Kidney (tissue), 14 donors: ENCODE results near the gene USP3. TPM values are rescaled to one million over a fixed set of nuclear protein-coding genes. Genes with fewer than 3 reads are reported as not detected.

Source experiments
- DNase-seq, 5 donors: peaks; one replicate each; pipeline ENCODE4 v3.0.0-alpha.2; 2013 to 2020
- FAIRE-seq: peaks from 2 replicates; lab custom pipeline; 2012; peaks lifted over from hg19 to GRCh38; lab: Jason Lieb, UNC
- H3K27ac ChIP-seq, 2 donors: one replicate each; pipeline ENCODE4 v1.7.0; 2013; ENCODE audit warnings: low read depth in 2 of 2, low read length in 2 of 2, inconsistent platforms in 1 of 2
- H3K27me3 ChIP-seq: one replicate; pipeline ENCODE4 v1.7.1; 2013; ENCODE audit warnings: low read length, inconsistent platforms; ENCODE audit not compliant: control insufficient read depth, insufficient read depth
- H3K36me3 ChIP-seq, 3 donors: one replicate each; pipeline versions ENCODE4 v1.7.0 to v1.7.1; 2013; ENCODE audit warnings: low read length in 3 of 3, control low read depth in 1 of 3, inconsistent platforms in 1 of 3; ENCODE audit not compliant: insufficient read depth in 3 of 3, control insufficient read depth in 2 of 3
- H3K4me1 ChIP-seq, 3 donors: one replicate each; pipeline versions ENCODE4 v1.7.0 to v1.7.1; 2013; ENCODE audit warnings: low read length in 3 of 3, inconsistent platforms in 1 of 3, low read depth in 1 of 3; ENCODE audit not compliant: control insufficient read depth in 2 of 3, insufficient read depth in 2 of 3
- H3K4me3 ChIP-seq, 3 donors: one replicate each; pipeline versions ENCODE4 v1.7.0 to v1.8.1; 2013; ENCODE audit warnings: low read length in 3 of 3, control low read depth in 1 of 3, inconsistent platforms in 1 of 3
- H3K9ac ChIP-seq, 3 donors: one replicate each; pipeline versions ENCODE4 v1.7.0 to v1.7.1; 2013; ENCODE audit warnings: low read length in 3 of 3, control low read depth in 1 of 3, inconsistent platforms in 1 of 3
- H3K9me3 ChIP-seq, 3 donors: one replicate each; pipeline versions ENCODE4 v1.7.0 to v1.7.1; 2013; ENCODE audit warnings: low read length in 3 of 3, control low read depth in 1 of 3, inconsistent platforms in 1 of 3; ENCODE audit not compliant: control insufficient read depth in 2 of 3, insufficient read depth in 1 of 3
- CTCF ChIP-seq: IDR thresholded peaks from 3 replicates; pipeline ENCODE4 v1.5.1; 2012; ENCODE audit warnings: mild to moderate bottlenecking, moderate library complexity, borderline replicate concordance; ENCODE audit not compliant: insufficient read depth; ENCODE audit errors: extremely low read depth
- intact Hi-C: fragments of 100-400 bp; cut with DNase I; formaldehyde crosslinking; loops from one replicate; pipeline ENCODE4 v1.11.1; 2022
- polyA plus RNA-seq: library from polyadenylated mRNA; stranded (reverse); fragments of 350-450 nt; fragmentation: Illumina TruSeq; extraction: RNeasy Lipid Tissue Mini Kit (QIAGEN cat#74804); gene quantifications from one replicate; pipeline ENCODE4 v1.2.3, GENCODE V29; 2014; ENCODE audit warnings: low read depth, low replicate concordance; ENCODE audit not compliant: insufficient read depth
- total RNA-seq: library from RNA; stranded (reverse); fragmentation: NEBNext Ultra II Directional; extraction: Animal tissue kit (Norgen Biotek cat#: 25700); gene quantifications from one replicate; pipeline ENCODE4 v1.2.1, GENCODE V29; 2021
- donor health status: control.
- donor health status: control.
- donor health status: control.
- donor health status: control.
- donor health status: control.
- donor health status: DM: yes; HTN: yes; CAD: no.
- donor health status: Normal renal cell carcinoma (clear cell type).

USP3 gene
- total and polyA plus RNA-seq, 2 donors from 2014 or later, result 25.2 to 72.5 TPM

DNA sequence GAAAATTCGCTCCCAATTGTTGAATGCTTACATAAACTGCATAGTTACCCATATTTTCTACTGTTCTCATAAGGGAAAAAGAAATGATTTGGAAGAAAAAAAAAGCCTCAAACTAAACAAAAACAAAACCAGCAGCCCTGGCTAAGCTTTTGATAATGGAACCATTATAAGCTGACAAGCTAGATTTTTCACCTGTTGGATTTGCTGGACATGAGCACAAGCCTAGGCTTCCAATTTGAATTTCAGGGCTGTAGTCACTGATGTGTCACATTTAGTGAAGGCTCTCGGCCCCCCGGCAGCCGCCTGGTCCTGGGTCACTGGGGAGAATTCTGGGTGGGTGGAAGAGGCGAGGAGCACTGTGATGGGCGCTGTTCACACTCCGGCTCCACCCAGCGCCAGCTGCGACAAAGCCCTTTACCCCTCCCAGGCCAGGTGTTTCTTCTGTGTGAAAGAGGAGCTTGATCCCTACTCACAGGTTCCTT, 97.4 kb downstream of the USP3 start:
- Histone ChIP-seq H3K9ac (peak overlapping the region in 2 of 3 donors; percentile 84 to 94), H3K4me3 (peak overlapping the region; percentile 77 to 94 (median 88)), H3K27ac (peak overlapping the region; percentile 86 to 88), H3K27me3 (no peaks in the 10 kb centered on the region), H3K9me3 (no peaks in the 10 kb centered on the region), H3K4me1 (peaks cover 4 to 39% (median 33%) of the 10 kb centered on the region in 3 donors), H3K36me3 (no peaks in the 10 kb centered on the region)
- DNase-seq, result peak in 3 of 5 donors; percentile 39 to 76 (median 53)
- intact Hi-C loops, result no loop called here
- TF ChIP-seq CTCF, result no peak
- FAIRE-seq, result no peak

GRCh38 chr15:63602595-63602994, 98.2 kb downstream of the USP3 start:
- Histone ChIP-seq H3K9me3 (no peaks in the 10 kb centered on the region), H3K4me1 (peaks cover 0 to 37% (median 26%) of the 10 kb centered on the region in 3 donors), H3K4me3 (no peak overlapping the region), H3K36me3 (peaks cover 0 to 3% (median 1%) of the 10 kb centered on the region in 3 donors), H3K27me3 (no peaks in the 10 kb centered on the region), H3K27ac (no peak overlapping the region), H3K9ac (no peak overlapping the region)
- TF ChIP-seq CTCF, result no peak
- intact Hi-C loops, result no loop called here
- DNase-seq (no peak), FAIRE-seq (no peak)

DNA sequence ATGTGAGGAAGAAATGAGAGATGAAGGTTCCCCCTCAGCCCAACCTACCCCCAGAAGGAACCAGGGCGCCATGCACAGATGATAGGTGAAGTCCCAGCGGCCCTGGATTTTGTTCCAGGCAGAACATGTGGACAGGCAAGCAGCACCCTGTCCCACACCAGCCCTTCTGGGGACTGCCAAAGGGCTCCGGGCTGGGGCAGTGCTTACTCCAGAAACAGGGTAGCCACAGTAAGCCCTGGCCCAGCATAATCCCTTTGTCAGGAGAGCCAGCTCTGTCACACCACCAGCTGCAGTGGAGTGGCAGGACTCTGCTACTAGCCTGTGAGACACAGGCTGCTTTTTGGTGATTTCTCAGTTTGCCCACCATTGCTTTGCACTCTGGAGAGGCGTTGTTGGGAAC, 99.1 kb downstream of the USP3 start:
- FAIRE-seq (no peak), DNase-seq (no peak)
- no peak overlapping the region for H3K9ac ChIP-seq
- intact Hi-C loops, result no loop called here
- H3K27me3 ChIP-seq, result no peaks in the 10 kb centered on the region
- no peaks in the 10 kb centered on the region for H3K9me3 ChIP-seq
- no peak for TF ChIP-seq CTCF
- H3K36me3 ChIP-seq, result peaks cover 3 to 11% (median 6%) of the 10 kb centered on the region in 3 donors
- H3K4me1 ChIP-seq, result peaks cover 0 to 29% (median 19%) of the 10 kb centered on the region in 3 donors
- H3K4me3 ChIP-seq, result no peak overlapping the region
- no peak overlapping the region for H3K27ac ChIP-seq

DNA sequence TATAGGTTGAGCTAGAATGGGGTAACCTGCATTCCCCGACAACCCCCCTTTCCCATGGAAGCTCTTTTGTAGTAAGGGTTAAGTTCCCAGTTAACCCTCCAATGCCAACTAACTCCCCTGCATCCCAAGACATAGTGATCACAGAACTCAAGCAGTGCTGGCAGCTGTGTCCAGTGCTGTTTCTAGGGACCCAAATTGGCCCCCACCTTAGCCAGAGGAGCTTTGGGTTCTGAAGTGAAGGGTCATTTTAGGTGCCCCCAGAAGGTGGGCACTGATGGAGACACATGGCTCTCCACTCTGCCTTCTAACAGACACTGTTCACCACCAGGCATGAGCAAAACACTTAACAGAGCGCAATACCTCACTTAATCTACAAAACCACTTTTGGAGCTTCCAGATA, 99.9 kb downstream of the USP3 start:
- no peaks in the 10 kb centered on the region for H3K9me3 ChIP-seq
- H3K36me3 ChIP-seq, result peaks cover 3 to 16% (median 7%) of the 10 kb centered on the region in 3 donors
- H3K27ac ChIP-seq, result no peak overlapping the region
- intact Hi-C loops, result no loop called here
- H3K4me3 ChIP-seq, result no peak overlapping the region
- H3K9ac ChIP-seq, result no peak overlapping the region
- TF ChIP-seq CTCF, result no peak
- no peak for FAIRE-seq
- H3K4me1 ChIP-seq, result peaks cover 0 to 21% (median 15%) of the 10 kb centered on the region in 3 donors
- H3K27me3 ChIP-seq, result no peaks in the 10 kb centered on the region
- no peak for DNase-seq
